ENCODE results near the gene TMED1. TPM values are rescaled to one million over a fixed set of nuclear protein-coding genes. Genes with fewer than 3 reads are reported as not detected.

The TMED1 gene
- total RNA-seq, 1 donor from 2014 or later = 57.3 TPM

DNA sequence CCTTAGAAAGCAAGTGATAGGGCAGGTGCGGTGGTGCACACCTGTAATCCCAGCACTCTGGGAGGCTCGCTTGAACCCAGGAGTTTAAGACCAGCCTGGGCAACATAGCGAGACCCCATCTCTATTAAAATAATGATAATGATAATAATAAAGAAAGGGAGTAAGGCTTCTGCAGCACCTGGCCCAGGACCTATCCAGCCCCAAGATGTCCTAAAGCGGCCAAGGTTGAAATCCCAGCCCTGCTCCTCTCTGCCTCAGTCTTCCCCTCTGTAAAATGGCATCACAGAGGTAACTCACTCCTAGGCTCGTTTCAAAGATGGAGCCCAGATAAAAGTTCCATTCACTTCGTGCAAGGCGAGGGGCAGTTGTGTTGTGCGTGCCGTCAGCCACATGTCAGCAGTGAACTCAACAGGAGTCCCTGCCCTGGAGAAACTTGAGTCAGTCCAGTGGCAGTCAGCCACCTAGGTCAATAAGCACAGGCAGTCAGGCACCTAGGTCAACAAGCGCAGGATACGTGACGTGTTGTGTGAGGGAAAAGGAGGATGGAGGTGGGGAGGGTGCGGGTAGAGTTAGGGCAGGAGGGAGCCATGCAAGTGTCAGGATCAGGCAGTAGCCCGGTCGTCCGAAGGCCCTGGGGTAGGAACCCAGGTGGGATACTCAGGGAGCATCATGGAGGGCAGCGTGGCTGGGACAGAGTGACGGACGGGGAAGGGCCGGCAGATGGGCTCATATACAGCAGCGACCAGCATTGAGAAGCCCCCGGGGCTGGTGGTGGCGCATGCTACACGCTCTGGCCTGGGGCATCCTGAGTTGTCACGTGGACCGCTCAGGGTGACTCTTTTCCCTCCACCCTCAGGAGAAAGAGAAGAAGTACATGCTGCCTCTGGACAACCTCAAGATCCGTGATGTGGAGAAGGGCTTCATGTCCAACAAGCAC lies 16.6 kb downstream of the TMED1 start:
- TF ChIP-seq CTCF (conservative IDR thresholded peaks at IDR 0.05; ENCODE audit: low read depth, low read length) = no peak
- H3K4me3 ChIP-seq (ENCODE audit: low read depth, low read length) = no peak overlapping the region
- no peak for DNase-seq (ENCODE audit: low read depth)

DNA sequence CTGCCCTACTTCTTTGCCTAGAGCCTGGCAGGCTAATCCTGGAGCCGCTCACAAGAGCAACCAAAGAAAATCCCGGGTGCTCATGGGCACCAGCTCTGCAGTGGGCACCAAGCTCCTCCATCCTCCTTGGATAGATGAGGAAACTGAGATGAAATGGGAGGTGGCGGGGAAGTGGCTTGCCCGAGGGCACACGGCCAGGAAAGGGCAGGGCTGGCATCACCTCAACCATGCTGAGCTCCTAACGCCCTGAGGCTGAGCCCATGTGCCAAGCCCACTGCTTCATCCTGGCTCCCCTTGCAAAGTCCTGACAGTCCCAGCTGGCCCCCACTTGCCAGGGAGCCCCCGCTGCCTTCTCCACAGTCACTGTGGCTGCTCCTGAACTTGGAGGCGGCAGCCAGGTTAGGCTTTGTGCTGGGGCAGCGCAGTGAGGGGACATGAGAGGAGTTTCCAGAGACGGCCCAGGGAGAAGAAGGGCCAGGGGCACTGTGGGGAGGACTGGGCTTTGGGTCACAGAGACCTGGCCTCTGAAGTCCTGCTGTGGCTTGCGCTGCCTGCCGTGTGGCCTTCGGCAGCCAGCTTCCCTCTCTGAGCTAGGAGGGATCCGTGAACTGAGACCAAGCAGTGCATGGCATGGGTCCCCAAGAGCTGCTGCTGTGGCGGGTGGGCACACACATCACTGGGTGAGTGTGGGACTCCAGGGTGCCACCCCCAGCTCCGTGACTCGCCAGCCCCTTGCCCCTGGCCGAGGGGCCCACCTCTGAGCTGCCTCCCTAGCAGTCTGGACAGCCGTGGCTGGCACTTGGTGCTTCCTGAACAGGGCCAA lies 17.5 kb downstream of the TMED1 start:
- H3K4me3 ChIP-seq (ENCODE audit: low read depth, low read length) = no peak overlapping the region
- no peak for DNase-seq (ENCODE audit: low read depth)
- no peak for TF ChIP-seq CTCF (conservative IDR thresholded peaks at IDR 0.05; ENCODE audit: low read depth, low read length)

- H3K4me3 ChIP-seq (ENCODE audit: low read depth, low read length) = no peak overlapping the region
- no peak for TF ChIP-seq CTCF (conservative IDR thresholded peaks at IDR 0.05; ENCODE audit: low read depth, low read length)
- DNase-seq (ENCODE audit: low read depth) = no peak
Measured at GRCh38 chr19:10817291-10818038, 18.5 kb downstream of the TMED1 start.

DNA sequence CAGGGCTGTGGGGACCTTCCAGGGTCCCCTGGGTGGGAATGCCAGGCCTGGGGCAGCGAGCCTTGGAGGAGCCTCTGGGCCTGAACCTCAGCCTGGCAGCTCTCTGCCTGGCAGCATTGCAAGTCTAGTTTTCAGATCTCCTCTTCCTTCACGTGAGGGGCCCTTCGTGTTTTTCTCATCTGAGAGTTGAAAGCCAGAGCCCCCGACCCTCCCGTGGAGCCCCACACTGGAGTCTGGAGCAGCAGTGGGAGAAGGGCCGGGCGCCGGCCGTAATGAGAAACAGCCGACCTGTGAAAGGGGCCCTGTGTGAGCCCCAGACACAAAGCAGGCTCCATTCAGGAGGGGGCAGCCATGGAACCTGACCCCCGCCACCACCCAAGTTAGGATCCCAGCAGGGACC lies 19.3 kb downstream of the TMED1 start:
- no peak for DNase-seq (ENCODE audit: low read depth)
- no peak for TF ChIP-seq CTCF (conservative IDR thresholded peaks at IDR 0.05; ENCODE audit: low read depth, low read length)
- no peak overlapping the region for H3K4me3 ChIP-seq (ENCODE audit: low read depth, low read length)

GRCh38 chr19:10815969-10816644 lies 19.9 kb downstream of the TMED1 start:
- no peak overlapping the region for H3K4me3 ChIP-seq (ENCODE audit: low read depth, low read length)
- TF ChIP-seq CTCF (conservative IDR thresholded peaks at IDR 0.05; ENCODE audit: low read depth, low read length) = no peak
- DNase-seq (ENCODE audit: low read depth) = no peak

DNA sequence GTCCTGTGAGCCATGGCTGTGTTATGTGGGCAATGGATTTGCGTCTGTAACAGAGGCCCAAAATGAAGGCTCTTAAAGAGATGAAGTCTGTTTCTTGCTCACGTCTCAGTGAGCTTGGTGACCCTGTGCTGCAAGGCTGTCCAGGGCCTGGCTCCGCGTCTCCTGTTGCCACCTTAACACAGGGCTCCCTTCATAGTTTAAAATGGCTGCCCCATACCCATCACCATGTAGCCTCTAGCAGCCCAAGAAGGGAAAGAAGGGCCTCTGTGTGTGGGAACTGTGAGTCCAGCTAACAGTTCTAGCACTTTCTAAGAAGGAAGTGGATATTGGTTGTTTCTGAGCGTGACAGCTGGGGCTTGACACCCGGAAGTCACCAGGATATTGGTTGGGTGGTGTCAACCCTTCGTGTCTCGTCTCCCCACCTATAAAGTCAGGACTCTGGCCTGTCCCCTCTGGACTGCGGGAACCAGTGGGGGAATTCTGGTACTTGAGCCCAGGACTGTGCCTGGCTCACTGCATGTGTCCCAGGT lies 20.9 kb downstream of the TMED1 start:
- no peak for DNase-seq (ENCODE audit: low read depth)
- no peak for TF ChIP-seq CTCF (conservative IDR thresholded peaks at IDR 0.05; ENCODE audit: low read depth, low read length)
- H3K4me3 ChIP-seq (ENCODE audit: low read depth, low read length) = no peak overlapping the region

Data from epithelial cell of proximal tubule (primary cell).